NCI-H345 treated with DMSO at 0.1 percent for 48 hours (cell line): ENCODE data around the gene RP2.

Experiments used
- DNase-seq: peaks from one replicate; lab custom pipeline; 2025; ENCODE audit not compliant: unreplicated experiment; lab: John Stamatoyannopoulos, UW

Gene RP2

GRCh38 chrX:46917622-46918021 is 80.8 kb downstream of the RP2 start:
- DNase-seq = no peak

DNA sequence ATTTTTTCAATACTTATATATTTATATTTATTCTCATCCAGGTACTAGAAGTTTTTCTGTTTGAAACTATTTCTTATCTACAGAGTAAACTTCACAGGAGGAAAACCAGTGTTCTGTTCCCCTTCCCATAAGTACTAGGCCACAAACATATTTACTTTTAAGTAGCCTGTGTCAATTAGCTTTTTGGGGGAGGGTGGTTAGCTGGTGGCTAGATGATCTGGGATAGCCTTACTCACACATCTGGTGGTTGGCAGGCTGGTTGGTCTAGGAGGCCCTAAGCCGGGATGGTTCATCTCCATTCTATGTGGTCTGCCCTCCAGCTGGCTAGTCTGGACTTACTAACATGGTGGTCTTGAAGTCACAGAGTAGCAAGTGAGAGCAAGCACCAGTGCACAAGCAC is 81.6 kb downstream of the RP2 start:
- DNase-seq = no peak

DNA sequence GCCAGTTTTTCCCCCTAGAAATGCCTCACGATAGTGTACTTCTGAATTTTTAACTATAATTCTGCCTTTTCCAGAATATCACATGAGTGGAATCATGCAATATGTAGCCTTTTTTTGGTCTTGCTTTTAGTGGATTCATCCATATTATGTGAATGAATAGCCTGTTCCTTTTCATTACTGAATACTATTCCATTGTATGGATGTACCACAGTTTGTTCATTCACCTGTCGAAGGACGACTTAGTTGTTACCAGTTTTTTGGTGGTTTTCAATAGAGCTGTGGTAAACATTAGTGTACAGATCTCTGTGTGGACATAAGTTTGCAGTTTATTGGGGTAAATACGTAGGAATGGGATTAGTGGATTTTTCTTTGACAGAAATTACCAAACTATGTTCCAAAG is 83.4 kb downstream of the RP2 start:
- no peak for DNase-seq

DNA sequence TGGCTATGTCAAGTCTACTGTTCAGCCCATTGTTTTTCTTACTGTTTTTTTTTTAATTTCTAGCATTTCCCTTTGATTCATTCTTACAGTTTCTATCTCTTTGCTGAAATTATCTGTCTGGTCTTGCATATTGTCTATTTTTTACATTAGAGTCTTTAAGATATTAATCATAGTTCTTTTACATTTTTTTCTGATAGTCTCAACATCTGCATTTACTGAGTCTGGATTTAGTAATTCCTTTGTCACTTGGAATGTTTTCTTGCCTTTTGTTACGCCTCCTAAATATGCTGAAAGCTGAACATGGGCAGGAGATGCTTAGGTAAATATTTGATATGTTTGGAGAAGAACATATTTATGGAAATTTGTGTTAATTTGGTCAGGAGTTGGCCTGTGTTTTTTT is 85.8 kb downstream of the RP2 start:
- DNase-seq = no peak

DNA sequence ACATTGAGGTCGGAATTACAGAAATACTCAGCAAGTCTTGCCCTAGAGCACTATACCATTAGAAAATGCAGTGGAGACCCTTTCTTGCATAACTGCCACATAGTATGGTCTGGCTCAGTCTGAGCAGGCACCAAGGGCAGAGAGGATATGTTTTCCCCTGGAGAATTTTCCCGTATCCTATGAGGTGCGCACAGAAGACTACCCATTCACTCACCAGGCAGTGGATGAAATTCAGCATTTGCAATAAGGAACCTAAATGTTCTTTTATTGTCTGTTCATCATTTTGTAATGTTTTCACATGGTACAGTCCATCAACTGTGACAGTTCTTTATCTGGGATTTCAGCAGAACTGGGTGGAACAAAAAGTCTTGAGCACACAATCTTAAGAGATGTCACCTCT is 90.9 kb downstream of the RP2 start:
- DNase-seq = no peak

- DNase-seq = no peak
Observed at GRCh38 chrX:46929439-46930261, 92.8 kb downstream of the RP2 start.
